HG03521 (cell line): Measurements from ENCODE around the gene ZBTB45.

Experiments
- ATAC-seq: cut with Tn5 transposase; IDR thresholded peaks from one replicate; pipeline ENCODE4 v1.9.1; 2021; ENCODE audit warnings: mild to moderate bottlenecking, moderate library complexity; ENCODE audit not compliant: unreplicated experiment

The ZBTB45 gene

GRCh38 chr19:58519355-58520256, at the start of gene ZBTB45:
Gene ZBTB45 (minus strand): TSS chr19:58519810. CDS start chr19:58517673, 2,137 bp downstream.
- ATAC-seq, result peak; percentile 74

GRCh38 chr19:58568453-58569130, 49.0 kb upstream of the ZBTB45 start:
- ATAC-seq, result no peak

- no peak for ATAC-seq
Observed at GRCh38 chr19:58566989-58567388, 47.4 kb upstream of the ZBTB45 start.

GRCh38 chr19:58563823-58564222, 44.2 kb upstream of the ZBTB45 start:
- no peak for ATAC-seq

GRCh38 chr19:58563034-58563573, 43.5 kb upstream of the ZBTB45 start:
- no peak for ATAC-seq

- ATAC-seq, result no peak
Observed at GRCh38 chr19:58562122-58563033, 42.8 kb upstream of the ZBTB45 start.

- ATAC-seq, result no peak
Observed at GRCh38 chr19:58561373-58562121, 41.9 kb upstream of the ZBTB45 start.

GRCh38 chr19:58560921-58561320, 41.3 kb upstream of the ZBTB45 start:
- no peak for ATAC-seq

- ATAC-seq, result no peak
Observed at GRCh38 chr19:58560007-58560887, 40.6 kb upstream of the ZBTB45 start.

GRCh38 chr19:58559275-58560006, 39.8 kb upstream of the ZBTB45 start:
- no peak for ATAC-seq

- peak; percentile 50 for ATAC-seq
Observed at GRCh38 chr19:58558623-58559274, 39.1 kb upstream of the ZBTB45 start.

GRCh38 chr19:58558066-58558622, 38.5 kb upstream of the ZBTB45 start, which contains the start of gene UBE2M:
Gene UBE2M (minus strand): TSS chr19:58558611. CDS start chr19:58558381, 230 bp downstream.
- ATAC-seq, result peak; percentile 3

GRCh38 chr19:58557221-58558065, 37.8 kb upstream of the ZBTB45 start:
- ATAC-seq, result no peak

- no peak for ATAC-seq
Observed at GRCh38 chr19:58556622-58557220, 37.1 kb upstream of the ZBTB45 start.

GRCh38 chr19:58555920-58556621, 36.5 kb upstream of the ZBTB45 start:
- no peak for ATAC-seq
